MV-4-11 (cell line): ENCODE measurements around the gene GLMP.
A peak's percentile ranks its signal among the peaks of the same experiment; 100 is the strongest.
"Not testable (repeated sequence)": the region's sequence is repeated elsewhere in the genome, so short reads cannot be mapped to it uniquely, and the experiment has no call there.

Source experiments
- DNase-seq: peaks from one replicate; lab custom pipeline; 2025; lab: John Stamatoyannopoulos, UW

The GLMP gene, protein sequence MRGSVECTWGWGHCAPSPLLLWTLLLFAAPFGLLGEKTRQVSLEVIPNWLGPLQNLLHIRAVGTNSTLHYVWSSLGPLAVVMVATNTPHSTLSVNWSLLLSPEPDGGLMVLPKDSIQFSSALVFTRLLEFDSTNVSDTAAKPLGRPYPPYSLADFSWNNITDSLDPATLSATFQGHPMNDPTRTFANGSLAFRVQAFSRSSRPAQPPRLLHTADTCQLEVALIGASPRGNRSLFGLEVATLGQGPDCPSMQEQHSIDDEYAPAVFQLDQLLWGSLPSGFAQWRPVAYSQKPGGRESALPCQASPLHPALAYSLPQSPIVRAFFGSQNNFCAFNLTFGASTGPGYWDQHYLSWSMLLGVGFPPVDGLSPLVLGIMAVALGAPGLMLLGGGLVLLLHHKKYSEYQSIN

DNA sequence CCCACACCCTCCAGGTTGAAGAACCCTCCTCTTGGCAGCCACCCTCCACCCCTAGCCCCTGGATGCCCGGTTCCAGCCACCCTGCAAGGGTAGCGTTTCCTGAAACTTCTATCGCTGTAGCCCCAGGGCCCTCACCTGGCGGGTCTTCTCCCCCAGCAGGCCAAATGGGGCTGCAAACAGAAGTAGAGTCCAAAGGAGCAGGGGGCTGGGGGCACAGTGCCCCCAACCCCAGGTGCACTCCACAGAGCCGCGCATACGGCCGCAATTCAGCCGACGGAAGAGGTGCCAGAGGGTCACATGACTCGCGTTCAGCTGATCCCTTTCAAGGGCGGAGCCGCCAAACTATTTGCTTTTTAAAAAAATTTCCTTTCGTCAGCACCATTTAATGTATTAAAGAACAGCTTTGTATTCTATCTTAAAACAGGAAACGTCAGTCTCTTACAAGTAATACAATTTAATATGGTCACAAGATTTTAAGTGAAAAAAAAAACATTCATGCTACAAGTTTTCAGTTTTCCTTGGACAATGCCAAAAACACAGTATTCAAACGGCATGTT lies at the start of gene GLMP:
GLMP (minus strand) TSS at position 289 of the 557 bp plus-strand sequence; CDS start at position 255, 34 bp downstream.
- DNase-seq = peak; percentile 31

DNA sequence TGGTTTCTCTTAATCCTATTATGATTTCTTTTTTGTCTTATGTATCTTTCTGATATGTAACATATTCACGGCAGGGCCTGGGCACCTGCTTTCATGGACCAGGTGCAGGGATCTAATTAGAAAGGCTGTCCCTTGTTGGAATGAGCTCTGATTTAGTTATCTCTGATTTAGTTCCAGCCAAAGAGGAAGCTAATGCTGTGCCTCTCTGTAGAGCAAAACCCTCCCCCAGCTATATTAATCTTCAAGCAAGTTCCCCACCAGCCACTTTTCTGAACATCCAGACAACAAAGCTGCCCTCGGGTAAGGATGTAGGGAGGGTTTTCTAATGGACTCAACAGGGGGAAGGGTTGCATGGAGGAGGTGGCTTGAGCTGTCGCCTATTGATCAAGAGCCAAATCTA lies 48.9 kb upstream of the GLMP start:
- DNase-seq = no peak

DNA sequence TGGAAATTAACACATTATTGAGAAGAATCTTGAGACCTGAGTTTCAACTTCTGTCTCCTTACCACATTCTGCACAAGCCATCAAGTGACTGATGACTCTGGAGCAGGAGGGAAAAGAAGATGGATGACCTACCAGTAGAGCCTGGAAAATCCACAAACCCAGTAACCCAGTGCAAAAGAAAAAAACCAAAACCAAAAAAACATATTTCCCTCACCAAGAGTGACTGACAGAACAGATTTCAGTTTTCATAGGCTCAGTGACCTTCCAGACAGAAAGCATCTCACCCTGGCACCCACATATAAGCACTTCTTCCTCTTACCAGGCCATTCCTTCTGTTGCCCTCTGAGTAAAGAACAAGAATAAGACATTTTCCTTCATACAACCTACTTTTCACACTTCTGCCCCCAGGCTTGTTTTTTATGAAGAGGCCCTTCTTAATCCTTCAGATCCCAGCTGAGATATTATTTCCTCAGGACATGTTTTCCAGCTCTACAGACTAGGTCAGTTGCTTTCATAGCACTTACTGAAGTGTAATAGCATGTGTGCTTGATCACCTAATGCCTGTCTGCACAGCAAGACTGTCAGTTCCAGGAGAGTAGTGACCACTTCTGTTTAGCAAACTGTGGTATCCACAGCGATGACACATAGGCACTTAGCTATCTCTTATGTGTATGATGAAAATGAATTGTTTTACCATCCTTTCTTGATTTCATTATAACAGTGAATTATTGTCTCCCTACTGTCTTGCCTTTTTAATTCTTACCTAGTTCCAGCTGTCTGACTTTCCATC lies 46.9 kb upstream of the GLMP start:
- DNase-seq = peak; percentile 15

DNA sequence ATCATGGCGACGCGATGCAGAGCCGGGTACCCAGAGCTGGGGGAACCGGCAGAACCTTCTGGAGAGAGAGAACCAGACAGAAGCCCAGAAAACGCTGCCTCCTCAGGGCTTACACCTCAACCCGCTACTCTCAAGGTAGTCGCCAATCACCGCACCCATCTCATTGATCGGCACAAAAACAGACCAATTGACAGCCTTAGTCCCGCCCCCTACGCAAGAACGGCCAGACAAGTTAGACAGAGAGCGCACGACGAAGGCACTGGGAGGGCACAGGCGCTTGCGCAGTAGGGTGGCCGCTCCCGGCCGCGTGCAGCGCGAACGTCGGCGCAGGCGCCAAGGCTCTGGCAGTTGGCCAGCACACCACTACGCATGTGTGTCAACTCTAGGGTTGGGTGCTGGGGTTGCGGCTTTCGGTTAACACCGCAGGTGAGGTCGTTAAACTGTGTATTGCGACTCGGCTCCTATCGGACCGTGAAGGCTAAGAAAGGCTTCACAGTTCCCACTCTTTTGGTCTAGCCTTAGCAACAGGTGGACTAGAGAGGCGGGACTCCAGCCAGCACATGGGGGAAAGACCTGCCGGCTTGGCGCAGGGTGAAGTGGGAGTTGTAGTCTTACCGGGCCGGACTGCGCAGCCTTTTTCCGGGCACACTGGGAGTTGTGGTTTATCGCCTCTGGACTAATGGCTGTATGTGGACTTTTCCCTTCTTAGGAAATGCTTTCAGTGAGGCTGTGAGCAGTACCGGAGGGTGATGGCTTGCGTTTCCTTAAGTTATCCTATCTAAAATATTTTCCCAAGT lies 42.9 kb upstream of the GLMP start, which contains the start of the genes CCT3 and TSACC:
CCT3 (minus strand) TSS at position 113 of the 797 bp plus-strand sequence; CDS start at position 5, 108 bp downstream.
TSACC (plus strand) TSS at position 347 of the 797 bp plus-strand sequence. CDS start 1,232 bp downstream, outside the sequence.
- DNase-seq = peak; percentile 99

DNA sequence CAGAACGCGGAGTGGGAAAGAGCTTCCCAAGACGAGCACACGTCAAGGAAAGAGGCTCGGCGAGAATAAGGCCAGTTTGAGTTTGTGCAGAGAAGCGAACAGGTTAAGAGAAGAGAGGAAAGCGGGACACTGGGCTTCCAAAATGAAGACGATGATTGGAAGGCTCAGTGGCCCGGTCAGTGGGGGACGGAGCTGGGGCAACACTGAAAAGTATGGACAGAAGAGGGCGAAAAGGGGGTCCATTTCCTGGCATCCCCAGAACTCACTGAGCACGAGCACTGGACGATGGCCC lies 42.4 kb upstream of the GLMP start:
- DNase-seq = no peak

DNA sequence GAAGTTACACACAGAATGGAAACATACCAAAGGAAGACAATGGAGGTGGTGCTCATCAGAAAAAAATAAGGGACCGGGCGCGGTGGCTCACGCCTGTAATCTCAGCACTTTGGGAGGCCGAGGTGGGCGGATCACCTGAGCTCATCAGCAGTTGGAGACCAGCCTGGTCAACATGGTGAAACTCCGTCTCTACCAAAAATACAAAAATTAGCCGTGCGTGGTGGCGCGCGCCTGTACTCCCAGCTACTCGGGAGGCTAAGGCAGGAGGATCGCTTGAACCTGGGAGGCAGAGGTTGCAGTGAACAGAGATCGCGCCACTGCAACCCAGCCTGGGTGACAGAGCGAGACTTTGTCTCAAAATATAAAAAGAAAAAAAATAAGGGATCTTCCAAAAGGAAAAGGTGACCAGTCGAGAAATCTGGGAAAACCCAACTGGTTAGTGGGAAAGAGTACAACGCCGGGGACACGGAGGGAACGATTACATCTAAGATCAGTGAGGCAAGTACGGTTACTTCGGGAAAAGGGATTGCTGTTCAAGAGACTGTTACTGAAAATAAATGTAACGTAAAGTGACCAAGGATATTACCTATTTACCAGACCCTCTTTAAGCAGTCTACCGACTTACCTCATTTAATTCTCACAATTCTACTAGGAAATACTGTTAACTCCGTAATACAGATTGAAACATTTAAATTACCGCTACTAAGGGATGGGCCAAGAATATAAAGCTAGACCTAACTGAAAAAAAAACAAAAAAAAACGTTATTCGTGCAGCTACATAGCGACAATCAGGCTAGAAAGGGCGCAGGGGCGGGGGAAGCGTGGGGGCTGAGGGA lies 41.8 kb upstream of the GLMP start:
- DNase-seq = no peak

DNA sequence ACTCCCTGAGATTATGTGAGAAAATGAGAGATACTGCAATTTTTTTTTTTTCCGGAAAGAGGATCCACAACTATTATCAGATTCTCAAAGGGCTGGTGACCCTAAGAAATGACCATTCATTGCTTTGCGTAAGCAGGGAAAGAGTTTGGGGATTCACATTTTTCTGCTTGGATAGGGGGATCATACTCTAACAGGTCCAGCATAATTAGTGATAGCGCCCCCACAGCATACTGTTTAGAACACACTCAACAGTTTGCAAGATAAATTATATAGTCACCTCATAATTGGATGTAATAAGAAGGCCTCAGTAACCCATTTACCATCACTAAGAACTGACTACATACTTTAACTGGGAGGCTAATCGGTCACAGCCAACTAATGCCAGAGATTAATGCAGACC lies 40.8 kb upstream of the GLMP start:
- DNase-seq = no peak

DNA sequence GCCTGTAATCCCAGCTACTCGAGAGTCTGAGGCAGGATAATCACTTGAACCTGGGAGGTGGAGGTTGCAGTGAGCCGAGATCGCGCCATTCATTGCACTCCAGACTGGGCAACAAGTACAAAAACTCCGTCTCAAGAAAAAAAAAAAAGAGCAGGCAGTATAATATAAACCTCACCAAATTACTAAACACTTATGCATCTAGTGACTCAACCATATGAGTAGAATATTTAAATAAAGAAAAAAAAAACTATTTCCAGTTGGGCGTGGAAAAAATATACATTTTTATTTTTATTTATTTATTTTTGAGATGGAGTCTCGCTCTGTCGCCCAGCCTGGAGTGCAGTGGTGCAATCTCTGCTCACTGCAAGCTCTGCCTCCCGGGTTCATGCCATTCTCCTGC lies 27.7 kb upstream of the GLMP start:
- DNase-seq = not testable (repeated sequence)

DNA sequence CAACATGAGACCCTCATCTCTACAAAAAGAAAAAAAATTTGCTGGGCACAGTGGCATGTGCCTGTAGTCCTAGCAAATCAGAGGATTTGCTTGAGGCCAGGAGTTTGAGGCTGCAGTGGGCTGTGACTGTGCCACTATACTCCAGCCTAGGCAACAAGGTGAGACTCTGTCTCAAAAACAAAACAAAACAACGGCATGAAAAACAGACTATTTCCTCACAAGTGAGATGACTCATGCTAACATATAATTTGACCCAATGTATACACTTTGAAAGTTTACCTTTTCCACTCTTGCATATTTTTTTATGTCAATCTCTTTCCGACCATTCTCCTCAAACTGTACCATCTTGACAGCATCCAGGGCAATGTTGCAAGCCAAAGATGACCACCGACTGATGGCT lies 25.1 kb upstream of the GLMP start:
- DNase-seq = no peak

DNA sequence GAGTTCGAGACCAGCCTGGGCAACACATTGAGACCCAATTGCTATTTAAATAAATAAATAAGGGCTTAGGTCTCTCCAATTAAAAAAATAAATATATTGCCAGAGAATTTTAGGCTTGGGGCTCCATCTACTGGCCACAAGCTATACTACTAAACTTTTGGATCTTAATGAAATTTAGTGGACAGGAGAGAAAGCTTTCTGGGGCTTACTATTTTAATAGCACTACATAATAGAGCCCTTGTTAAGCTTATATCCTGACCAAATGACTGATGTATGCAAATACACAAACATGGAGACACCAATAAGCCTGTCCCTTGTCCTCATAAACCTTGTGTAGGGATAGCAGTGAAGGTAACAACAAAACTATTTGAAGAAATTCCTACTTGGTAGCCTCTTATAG lies 24.2 kb upstream of the GLMP start:
- DNase-seq = peak; percentile 12

DNA sequence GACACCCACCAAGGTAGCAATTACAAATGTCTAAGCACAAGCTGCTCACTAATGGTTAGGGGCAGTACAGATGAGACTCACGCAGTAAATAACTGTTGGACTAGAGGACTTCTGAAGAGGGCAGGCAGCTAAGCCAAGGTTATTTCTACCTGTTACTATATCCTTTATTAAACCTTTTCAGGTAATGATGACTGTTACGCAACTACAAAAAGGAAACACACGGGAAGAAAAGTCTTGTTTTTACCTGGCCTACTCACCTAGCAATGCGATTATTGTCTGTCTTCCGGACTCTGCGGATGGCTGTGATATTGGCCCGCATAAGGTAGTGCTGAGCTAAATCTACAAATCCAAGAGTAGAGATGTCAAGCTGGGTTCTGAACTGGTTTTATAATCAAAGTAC lies 21.4 kb upstream of the GLMP start:
- no peak for DNase-seq

DNA sequence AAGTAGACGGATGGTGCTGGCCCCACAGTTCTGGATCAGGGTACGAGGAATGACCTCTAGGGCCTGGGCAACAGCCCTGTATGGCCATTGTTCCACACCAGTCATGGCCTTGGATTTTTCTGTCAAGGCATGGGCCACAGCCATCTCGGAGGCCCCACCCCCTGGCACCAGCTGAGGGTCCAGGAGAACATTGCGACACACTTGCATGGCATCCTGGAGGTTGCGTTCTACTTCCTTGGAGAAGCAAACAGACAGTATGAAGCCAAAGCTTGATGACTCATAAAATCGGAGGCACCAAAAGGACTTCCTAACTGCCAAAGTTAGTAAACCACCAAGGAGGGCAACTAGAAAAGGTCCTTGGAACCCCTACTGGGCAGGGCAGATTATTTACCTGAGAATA lies 15.5 kb upstream of the GLMP start:
- DNase-seq = peak; percentile 72

DNA sequence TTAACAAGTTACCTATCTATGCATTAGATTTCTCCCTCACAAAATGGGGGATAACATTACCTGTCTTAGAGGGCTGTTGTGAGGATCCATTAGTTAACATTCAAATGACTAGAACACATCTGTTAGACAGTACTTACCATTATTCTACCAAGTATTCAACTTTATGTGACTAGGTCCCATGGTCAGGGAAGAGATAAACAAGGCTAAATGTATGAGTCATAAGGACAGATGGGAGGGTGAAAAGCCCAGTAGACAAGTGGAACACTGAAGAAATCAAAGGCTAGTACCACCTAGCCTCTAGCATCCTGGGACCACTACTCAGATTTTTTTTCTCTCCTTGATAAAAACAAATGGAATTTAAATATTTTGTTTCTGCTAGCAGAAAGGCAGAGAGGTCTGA lies 12.6 kb upstream of the GLMP start:
- DNase-seq = no peak

DNA sequence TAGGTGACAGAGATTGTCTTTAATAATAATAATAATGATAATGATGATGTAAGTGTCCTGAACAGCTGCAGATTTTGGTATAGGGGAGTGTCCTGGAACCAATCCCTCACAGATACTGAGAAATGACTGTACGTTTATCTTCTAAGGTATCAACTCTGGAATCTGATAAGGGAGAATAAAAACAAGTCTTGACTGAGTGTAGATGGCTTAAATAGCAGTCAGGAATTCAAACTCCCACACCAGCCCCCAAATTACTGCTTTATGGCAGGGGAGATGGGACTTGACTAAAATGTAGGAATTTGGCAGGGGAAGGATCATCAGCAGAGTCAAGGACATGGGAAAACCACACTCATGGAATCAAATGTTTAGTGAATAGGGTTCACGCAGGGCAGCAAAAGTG lies 9.7 kb upstream of the GLMP start:
- DNase-seq = no peak

DNA sequence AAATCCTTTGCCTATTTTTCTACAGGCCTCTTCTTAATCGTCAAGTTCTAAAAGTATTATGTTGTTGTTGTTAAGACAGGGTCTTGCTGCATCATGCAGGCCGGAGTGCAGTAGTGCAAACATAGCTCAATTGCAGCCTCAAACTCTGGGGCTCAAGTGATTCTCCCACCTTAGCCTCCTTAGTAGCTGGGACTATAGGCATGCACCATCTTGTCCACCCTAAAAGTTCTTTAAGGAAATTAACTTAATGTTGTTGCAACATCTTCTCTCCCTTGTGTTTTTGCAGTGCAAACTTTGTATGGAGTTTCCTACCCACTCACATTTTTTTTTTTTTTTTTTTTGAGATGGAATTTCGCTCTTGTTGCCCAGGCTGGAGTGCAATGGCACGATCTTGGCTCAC lies 7.8 kb upstream of the GLMP start:
- DNase-seq = no peak

DNA sequence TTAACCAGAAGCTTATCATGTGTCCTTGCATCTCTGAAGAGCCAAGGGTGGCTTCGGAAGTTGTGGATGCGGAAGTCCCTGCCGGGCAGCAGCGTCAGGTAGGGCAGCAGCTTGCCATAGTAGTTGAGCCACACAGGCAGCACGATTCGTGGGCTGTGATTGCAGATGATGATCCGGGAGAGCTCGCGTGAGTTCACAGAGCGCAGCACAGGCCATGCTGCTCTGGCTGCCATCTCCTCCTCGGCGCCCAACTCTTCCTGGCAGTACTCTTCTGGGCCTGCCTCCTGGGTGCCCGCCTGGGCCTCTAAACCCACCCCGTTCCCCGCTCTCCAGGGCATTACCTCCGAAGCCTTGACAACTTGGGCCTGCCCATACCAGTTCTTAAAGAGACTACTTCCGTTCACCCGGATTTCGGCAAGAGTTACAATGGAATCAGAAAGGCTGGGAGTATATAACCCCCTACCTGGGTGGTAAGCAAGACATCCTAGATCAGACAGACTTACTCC lies 3.4 kb upstream of the GLMP start, which contains the start of gene VHLL:
VHLL (minus strand) TSS at position 456 of the 506 bp plus-strand sequence; CDS start at position 338, 118 bp downstream.
- no peak for DNase-seq

DNA sequence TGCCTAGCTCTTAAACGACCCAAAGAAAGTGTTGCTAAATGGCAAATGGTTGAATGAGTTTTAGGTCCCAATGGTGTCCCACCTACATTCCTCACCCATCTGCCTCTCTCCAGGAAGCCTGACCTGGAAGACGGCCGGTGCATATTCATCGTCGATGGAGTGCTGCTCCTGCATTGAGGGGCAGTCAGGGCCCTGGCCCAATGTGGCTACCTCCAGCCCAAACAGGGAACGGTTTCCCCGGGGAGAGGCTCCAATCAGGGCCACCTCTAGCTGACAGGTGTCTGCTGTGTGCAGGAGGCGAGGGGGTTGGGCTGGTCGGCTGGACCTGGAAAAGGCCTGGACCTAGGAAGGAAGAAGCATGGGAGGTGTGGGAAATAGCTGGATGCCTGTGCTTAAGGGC lies 1.6 kb downstream of the GLMP start:
- DNase-seq = no peak

DNA sequence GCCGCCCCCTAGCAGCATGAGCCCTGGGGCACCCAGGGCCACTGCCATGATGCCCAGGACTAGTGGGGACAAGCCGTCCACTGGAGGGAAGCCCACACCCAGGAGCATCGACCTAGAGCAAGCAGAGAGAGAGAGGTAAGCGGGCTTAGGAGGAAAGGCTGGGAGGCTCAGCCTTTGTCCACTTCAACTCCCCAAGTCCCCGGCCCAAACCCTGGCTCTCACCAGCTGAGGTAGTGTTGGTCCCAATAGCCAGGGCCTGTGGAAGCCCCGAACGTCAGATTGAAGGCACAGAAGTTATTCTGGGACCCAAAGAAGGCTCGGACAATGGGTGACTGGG lies 2.4 kb downstream of the GLMP start:
- DNase-seq = no peak

DNA sequence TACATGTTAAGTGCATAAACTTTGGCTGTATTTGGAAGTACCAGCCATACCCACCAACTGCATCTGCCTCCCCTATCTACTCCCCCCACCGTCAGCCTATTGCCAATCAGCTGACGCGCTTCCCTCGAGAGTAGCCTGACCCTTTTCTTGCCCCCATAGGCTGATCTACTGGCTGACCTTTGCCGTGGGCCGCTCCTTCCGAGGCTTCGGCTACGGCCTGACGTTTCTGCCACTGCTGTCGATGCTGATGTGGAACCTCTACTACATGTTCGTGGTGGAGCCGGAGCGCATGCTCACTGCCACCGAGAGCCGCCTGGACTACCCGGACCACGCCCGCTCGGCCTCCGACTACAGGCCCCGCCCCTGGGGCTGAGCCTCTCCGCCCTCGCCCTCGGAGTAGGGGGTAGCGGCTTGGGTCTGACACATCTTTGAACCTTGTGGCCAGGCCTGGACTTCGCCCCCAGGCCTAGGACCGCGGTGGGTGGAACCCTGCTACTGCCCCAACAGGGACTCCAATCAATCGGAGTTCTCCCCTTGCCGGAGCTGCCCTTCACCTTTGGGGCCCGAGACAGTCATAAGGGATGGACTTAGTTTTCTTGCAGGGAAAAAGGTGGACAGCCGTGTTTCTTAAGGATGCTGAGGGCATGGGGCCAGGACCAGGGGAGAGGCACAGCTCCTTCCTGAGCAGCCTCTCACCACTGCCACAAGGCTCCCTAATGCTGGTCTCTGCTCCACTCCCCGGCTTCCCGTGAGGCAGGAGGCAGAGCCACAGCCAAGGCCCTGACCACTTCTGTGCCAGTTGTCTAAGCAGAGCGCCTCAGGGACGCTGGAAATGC lies 4.0 kb downstream of the GLMP start:
- DNase-seq = peak; percentile 56

DNA sequence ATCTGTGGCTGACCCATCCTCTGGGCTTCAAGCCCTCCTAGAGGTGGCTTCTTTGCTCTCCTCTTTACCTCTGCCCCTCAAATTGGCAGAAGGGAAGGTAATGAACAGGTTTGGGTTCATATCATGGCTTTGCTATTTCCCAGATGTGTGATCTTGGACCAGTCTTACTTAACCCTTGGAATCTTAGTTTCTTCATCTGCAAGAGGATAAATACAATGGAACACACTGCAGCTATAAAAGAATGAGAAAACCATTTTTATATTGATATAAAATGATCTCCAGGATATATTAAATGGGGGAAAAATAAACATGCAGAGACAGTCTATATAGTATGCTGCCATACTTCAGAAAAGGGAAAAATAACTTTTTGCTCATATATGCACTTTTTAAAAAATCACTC lies 5.6 kb downstream of the GLMP start:
- DNase-seq = no peak
